Astrocyte (in vitro differentiated cells and primary cell): ENCODE data around the gene HOXB4. TPM values are rescaled to one million over a fixed set of nuclear protein-coding genes. Genes with fewer than 3 reads are reported as not detected.
A peak's percentile ranks its signal among the peaks of the same experiment; 100 is the strongest.

Experiments
- DNase-seq: peaks from one replicate; pipeline ENCODE4 v3.0.0-alpha.2; 2010; ENCODE audit warnings: low read depth
- FAIRE-seq: peaks from 2 replicates; lab custom pipeline; 2011; peaks lifted over from hg19 to GRCh38; lab: Jason Lieb, UNC
- H2AFZ ChIP-seq: 2 replicates; pipeline ENCODE4 v1.6.0; 2012; ENCODE audit warnings: low read depth, low read length, inconsistent platforms
- H3K27ac ChIP-seq: 2 replicates; pipeline ENCODE4 v1.5.1; 2011; ENCODE audit warnings: low read depth, low read length, inconsistent platforms
- H3K27me3 ChIP-seq: 2 replicates; pipeline ENCODE4 v1.6.0; 2011; ENCODE audit warnings: low read length, inconsistent platforms; ENCODE audit not compliant: insufficient read depth
- H3K36me3 ChIP-seq: 2 replicates; pipeline ENCODE4 v1.5.1; 2011; ENCODE audit warnings: low read length, inconsistent platforms; ENCODE audit not compliant: insufficient read depth
- H3K4me1 ChIP-seq: 2 replicates; pipeline ENCODE4 v1.5.1; 2011; ENCODE audit warnings: low read length, inconsistent platforms; ENCODE audit not compliant: insufficient read depth
- H3K4me2 ChIP-seq: 2 replicates; pipeline ENCODE4 v1.6.0; 2012; ENCODE audit warnings: low read length, inconsistent platforms
- H3K4me3 ChIP-seq: 2 replicates; pipeline ENCODE4 v1.5.1; 2011; ENCODE audit warnings: low read depth, mild to moderate bottlenecking, low read length, inconsistent platforms; ENCODE audit not compliant: insufficient read depth
- H3K79me2 ChIP-seq: 2 replicates; pipeline ENCODE4 v1.6.0; 2012; ENCODE audit warnings: mild to moderate bottlenecking, low read length, inconsistent platforms; ENCODE audit not compliant: insufficient read depth
- H3K9ac ChIP-seq: 2 replicates; pipeline ENCODE4 v1.6.0; 2012; ENCODE audit warnings: mild to moderate bottlenecking, low read length, inconsistent platforms
- H3K9me3 ChIP-seq: 2 replicates; pipeline ENCODE4 v1.5.1; 2012; ENCODE audit warnings: low read depth, mild to moderate bottlenecking, low read length, inconsistent platforms; ENCODE audit not compliant: insufficient read depth
- H4K20me1 ChIP-seq: 2 replicates; pipeline ENCODE4 v1.6.0; 2012; ENCODE audit warnings: low read length, inconsistent platforms; ENCODE audit not compliant: insufficient read depth
- H3K27ac Mint-ChIP-seq: one replicate; pipeline ENCODE4 v1.8.0; 2021; ENCODE audit warnings: mild to moderate bottlenecking, mixed read lengths; ENCODE audit not compliant: unreplicated experiment
- H3K27me3 Mint-ChIP-seq: one replicate; pipeline ENCODE4 v1.8.0; 2021; ENCODE audit warnings: low read depth, mixed read lengths; ENCODE audit not compliant: unreplicated experiment
- H3K36me3 Mint-ChIP-seq: one replicate; pipeline ENCODE4 v1.8.0; 2021; ENCODE audit warnings: low read depth, mixed read lengths; ENCODE audit not compliant: unreplicated experiment
- H3K4me1 Mint-ChIP-seq: one replicate; pipeline ENCODE4 v1.8.0; 2021; ENCODE audit warnings: low read depth, mixed read lengths; ENCODE audit not compliant: unreplicated experiment
- H3K4me3 Mint-ChIP-seq: one replicate; pipeline ENCODE4 v1.8.0; 2021; ENCODE audit warnings: mild to moderate bottlenecking, moderate library complexity, mixed read lengths; ENCODE audit not compliant: unreplicated experiment
- H3K9me3 Mint-ChIP-seq: one replicate; pipeline ENCODE4 v1.8.0; 2021; ENCODE audit warnings: mild to moderate bottlenecking, mixed read lengths; ENCODE audit not compliant: unreplicated experiment
- EZH2 ChIP-seq: IDR thresholded peaks from 2 replicates; pipeline ENCODE4 v1.6.1; 2012; ENCODE audit warnings: mild to moderate bottlenecking, low read length, inconsistent platforms; ENCODE audit not compliant: insufficient read depth
- total RNA-seq: library from RNA; stranded (reverse); gene quantifications from 2 replicates; pipeline ENCODE4 v1.2.1, GENCODE V29; 2021
- TF ChIP-seq, protein P1 (sequence below): IDR thresholded peaks from 2 replicates; pipeline ENCODE4 v1.5.1; 2011; ENCODE audit warnings: low read depth, mild to moderate bottlenecking, inconsistent platforms, low read length, moderate library complexity; ENCODE audit not compliant: insufficient read depth

HOXB4 gene
- total RNA-seq, 1 donor from 2014 or later: not detected

DNA sequence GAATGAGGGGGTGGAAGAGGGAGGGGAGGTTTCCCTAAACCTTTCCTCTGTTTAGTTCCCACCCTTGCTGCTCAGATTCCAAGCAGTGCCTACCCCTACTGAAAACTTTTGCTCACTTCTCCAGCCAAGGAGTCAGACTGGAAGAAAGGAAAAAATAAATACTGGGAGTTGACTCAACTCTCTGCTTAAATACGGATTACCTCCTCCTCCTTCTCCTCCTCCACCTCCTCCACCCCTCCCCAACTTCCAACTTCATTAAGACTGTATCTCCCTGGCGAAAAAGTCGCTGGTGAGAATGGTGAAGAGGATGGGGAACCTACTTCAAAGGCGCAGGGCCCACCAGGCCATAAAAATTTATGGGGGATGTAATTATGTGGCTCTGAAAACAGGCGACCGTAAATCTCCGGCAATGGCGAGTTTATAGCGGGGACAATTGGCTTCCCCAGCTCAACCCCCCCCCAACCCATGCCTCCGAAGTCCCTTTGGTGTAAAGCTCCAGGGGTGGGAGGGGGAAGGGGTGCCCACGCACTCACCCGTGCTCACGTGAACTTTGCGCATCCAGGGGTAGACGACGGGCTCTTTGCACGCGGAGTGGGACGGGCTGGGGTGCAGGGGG lies 712 bp downstream of the HOXB4 start:
- TF ChIP-seq, protein P1, sequence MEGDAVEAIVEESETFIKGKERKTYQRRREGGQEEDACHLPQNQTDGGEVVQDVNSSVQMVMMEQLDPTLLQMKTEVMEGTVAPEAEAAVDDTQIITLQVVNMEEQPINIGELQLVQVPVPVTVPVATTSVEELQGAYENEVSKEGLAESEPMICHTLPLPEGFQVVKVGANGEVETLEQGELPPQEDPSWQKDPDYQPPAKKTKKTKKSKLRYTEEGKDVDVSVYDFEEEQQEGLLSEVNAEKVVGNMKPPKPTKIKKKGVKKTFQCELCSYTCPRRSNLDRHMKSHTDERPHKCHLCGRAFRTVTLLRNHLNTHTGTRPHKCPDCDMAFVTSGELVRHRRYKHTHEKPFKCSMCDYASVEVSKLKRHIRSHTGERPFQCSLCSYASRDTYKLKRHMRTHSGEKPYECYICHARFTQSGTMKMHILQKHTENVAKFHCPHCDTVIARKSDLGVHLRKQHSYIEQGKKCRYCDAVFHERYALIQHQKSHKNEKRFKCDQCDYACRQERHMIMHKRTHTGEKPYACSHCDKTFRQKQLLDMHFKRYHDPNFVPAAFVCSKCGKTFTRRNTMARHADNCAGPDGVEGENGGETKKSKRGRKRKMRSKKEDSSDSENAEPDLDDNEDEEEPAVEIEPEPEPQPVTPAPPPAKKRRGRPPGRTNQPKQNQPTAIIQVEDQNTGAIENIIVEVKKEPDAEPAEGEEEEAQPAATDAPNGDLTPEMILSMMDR: no peak
- TF ChIP-seq EZH2: peak; percentile 65
- H3K4me1 ChIP-seq: peaks cover 13% of the 10 kb centered on the region
- H3K9me3 ChIP-seq: no peaks in the 10 kb centered on the region
- H3K36me3 ChIP-seq: no peaks in the 10 kb centered on the region
- Mint-ChIP-seq H3K36me3 (peaks cover 3% of the 10 kb centered on the region), H3K9me3 (peaks cover 28% of the 10 kb centered on the region), H3K4me3 (no peak overlapping the region), H3K4me1 (no peaks in the 10 kb centered on the region), H3K27me3 (peaks cover 64% of the 10 kb centered on the region), H3K27ac (no peak overlapping the region)
- H3K27me3 ChIP-seq: peaks cover 88% of the 10 kb centered on the region
- peak overlapping the region; percentile 77 for H3K27ac ChIP-seq
- peaks cover 75% of the 10 kb centered on the region for H3K79me2 ChIP-seq
- FAIRE-seq (no peak), DNase-seq (no peak)
- no peak overlapping the region for H2AFZ ChIP-seq
- H3K9ac ChIP-seq: peak overlapping the region; percentile 81
- peak overlapping the region; percentile 58 for H3K4me3 ChIP-seq
- peaks cover 4% of the 10 kb centered on the region for H4K20me1 ChIP-seq
- peak overlapping the region; percentile 80 for H3K4me2 ChIP-seq

DNA sequence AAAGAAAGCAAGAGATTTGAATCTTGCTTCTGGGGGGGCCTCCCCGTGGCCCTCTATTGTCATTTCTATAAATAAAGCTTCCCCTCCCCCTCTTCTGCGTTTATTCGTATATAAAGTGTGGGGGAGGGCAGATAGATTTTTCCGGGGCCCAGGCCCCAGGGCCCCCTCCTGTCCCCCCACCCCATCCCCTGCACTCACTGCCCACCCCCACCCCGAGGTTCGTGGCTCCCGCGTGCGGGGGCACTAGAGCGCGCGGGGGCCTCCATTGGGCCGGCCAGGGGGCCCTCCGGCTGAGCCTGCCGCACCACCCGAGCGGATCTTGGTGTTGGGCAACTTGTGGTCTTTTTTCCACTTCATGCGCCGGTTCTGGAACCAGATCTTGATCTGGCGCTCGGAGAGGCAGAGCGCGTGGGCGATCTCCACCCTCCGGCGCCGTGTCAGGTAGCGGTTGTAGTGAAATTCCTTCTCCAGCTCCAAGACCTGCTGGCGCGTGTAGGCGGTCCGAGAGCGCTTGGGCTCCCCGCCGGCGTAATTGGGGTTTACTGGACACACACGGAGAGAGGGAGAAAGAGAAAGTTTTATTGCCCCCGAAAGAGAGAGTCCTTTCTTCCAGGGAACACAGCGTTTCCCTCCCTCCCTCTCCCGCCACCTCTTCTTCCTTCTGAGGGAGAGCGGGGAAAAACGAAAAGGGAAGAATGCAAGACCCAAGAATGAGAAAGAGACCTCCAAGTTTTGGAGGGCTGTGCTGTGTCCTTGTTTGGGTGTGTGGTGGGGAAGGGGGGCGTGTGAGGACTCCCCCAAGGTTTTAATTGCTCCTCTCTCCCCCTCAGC lies 1.5 kb downstream of the HOXB4 start:
- H3K4me3 Mint-ChIP-seq: no peak overlapping the region
- no peak overlapping the region for H3K27ac Mint-ChIP-seq
- no peaks in the 10 kb centered on the region for H3K9me3 ChIP-seq
- peaks cover 17% of the 10 kb centered on the region for H3K4me1 ChIP-seq
- H3K36me3 Mint-ChIP-seq: peaks cover 3% of the 10 kb centered on the region
- H3K4me3 ChIP-seq: peak overlapping the region; percentile 58
- DNase-seq (peak; percentile 87), FAIRE-seq (no peak)
- peaks cover 80% of the 10 kb centered on the region for H3K79me2 ChIP-seq
- H2AFZ ChIP-seq: no peak overlapping the region
- peaks cover 4% of the 10 kb centered on the region for H4K20me1 ChIP-seq
- H3K4me1 Mint-ChIP-seq: no peaks in the 10 kb centered on the region
- TF ChIP-seq, protein P1: no peak
- TF ChIP-seq EZH2: peak; percentile 30
- H3K4me2 ChIP-seq: peak overlapping the region; percentile 80
- H3K36me3 ChIP-seq: no peaks in the 10 kb centered on the region
- peaks cover 89% of the 10 kb centered on the region for H3K27me3 ChIP-seq
- H3K9ac ChIP-seq: peak overlapping the region; percentile 81
- H3K27ac ChIP-seq: peak overlapping the region; percentile 77
- peaks cover 58% of the 10 kb centered on the region for H3K27me3 Mint-ChIP-seq
- peaks cover 25% of the 10 kb centered on the region for H3K9me3 Mint-ChIP-seq
